PC-3 (cell line): ENCODE measurements around the gene DMGDH.

Experiments
- CTCF ChIP-seq: fragments of 300-600 bp; sonication (generic); conservative IDR thresholded peaks from 2 replicates; pipeline ENCODE4 v1.5.1; 2017; ENCODE audit warnings: antibody characterized with exemption, low read depth, mild to moderate bottlenecking, low read length
- EZH2 ChIP-seq: fragments of 300-600 bp; sonication (generic); IDR thresholded peaks from one replicate; pipeline ENCODE4 v1.6.1; 2017; ENCODE audit warnings: antibody characterized with exemption, mild to moderate bottlenecking, low read length; ENCODE audit not compliant: unreplicated experiment

GRCh38 chr5:79036769-79037168 is 32.7 kb downstream of the DMGDH start:
- no peak for TF ChIP-seq CTCF
- no peak for TF ChIP-seq EZH2
